H1 (cell line): ENCODE data around the gene SFN. TPM values are rescaled to one million over a fixed set of nuclear protein-coding genes. Genes with fewer than 3 reads are reported as not detected.

Experiments
- CTCF ChIA-PET: fragments of 300-600 bp; sonication (Branson Sonifier 250); formaldehyde crosslinking; loops from one replicate; lab custom pipeline; 2021; ENCODE audit not compliant: partially characterized antibody; lab: Charles Lee
- POLR2A ChIA-PET: fragments of 300-600 bp; sonication (Branson Sonifier 250); formaldehyde crosslinking; loops from one replicate; lab custom pipeline; 2021; ENCODE audit warnings: inconsistent platforms; ENCODE audit not compliant: partially characterized antibody; lab: Charles Lee
- DNase-seq, 2 experiments: peaks; one replicate each; pipeline versions ENCODE4 v3.0.0 to v3.0.0-alpha.2; 2010 to 2022; ENCODE audit warnings: low spot score in 2 of 2, low read depth in 1 of 2, mixed read lengths in 1 of 2
- FAIRE-seq: peaks from 2 replicates; lab custom pipeline; 2011; peaks lifted over from hg19 to GRCh38; lab: Jason Lieb, UNC
- H2AFZ ChIP-seq: 2 replicates; pipeline ENCODE4 v1.8.1; 2012; ENCODE audit warnings: low read length, inconsistent platforms
- H2AK5ac ChIP-seq: 2 replicates; pipeline ENCODE4 v1.6.1; 2013; ENCODE audit warnings: low read depth, low read length
- H2BK120ac ChIP-seq: replicated peaks from 2 replicates; pipeline ENCODE3; 2013; ENCODE audit warnings: low read depth, low read length, inconsistent platforms
- H2BK12ac ChIP-seq: 2 replicates; pipeline ENCODE4 v1.6.1; 2013; ENCODE audit warnings: low read depth, low read length
- H2BK15ac ChIP-seq: 2 replicates; pipeline ENCODE4 v1.6.1; 2013; ENCODE audit warnings: low read length
- H2BK20ac ChIP-seq: 2 replicates; pipeline ENCODE4 v1.6.1; 2013; ENCODE audit warnings: low read length
- H2BK5ac ChIP-seq: 2 replicates; pipeline ENCODE4 v1.6.1; 2013; ENCODE audit warnings: low read depth, low read length
- H3K14ac ChIP-seq: 2 replicates; pipeline ENCODE4 v1.6.1; 2013; ENCODE audit warnings: inconsistent platforms; ENCODE audit not compliant: insufficient read length
- H3K18ac ChIP-seq: 2 replicates; pipeline ENCODE4 v1.6.1; 2013; ENCODE audit warnings: low read length; ENCODE audit errors: extremely low read depth
- H3K23ac ChIP-seq: 2 replicates; pipeline ENCODE4 v1.6.1; 2013; ENCODE audit warnings: inconsistent platforms; ENCODE audit not compliant: insufficient read length
- H3K23me2 ChIP-seq: 2 replicates; pipeline ENCODE4 v1.6.1; 2013; ENCODE audit warnings: low read depth, low read length
- H3K27ac ChIP-seq: 2 replicates; pipeline ENCODE4 v1.6.1; 2011; ENCODE audit warnings: low read depth, low read length, inconsistent platforms
- H3K27me3 ChIP-seq, 4 experiments: replicated peaks in 1 of 4; 1 replicate in 1 of 4; 2 replicates in 3 of 4; pipeline versions ENCODE4 v1.6.1 to v1.8.1; 2011 to 2013; ENCODE audit warnings: low read length in 3 of 4, mild to moderate bottlenecking in 3 of 4, inconsistent platforms in 2 of 4, mixed read lengths in 2 of 4, moderate library complexity in 1 of 4; ENCODE audit not compliant: control insufficient read depth in 3 of 4, insufficient read depth in 3 of 4; ENCODE audit errors: extremely low read depth in 1 of 4
- H3K36me3 ChIP-seq, 4 experiments: 2 replicates each; pipeline versions ENCODE4 v1.6.1 to v1.8.1; 2011 to 2013; ENCODE audit warnings: mild to moderate bottlenecking in 4 of 4, low read length in 3 of 4, moderate library complexity in 2 of 4, control low read depth in 1 of 4, inconsistent platforms in 1 of 4; ENCODE audit not compliant: insufficient read depth in 4 of 4, control insufficient read depth in 2 of 4
- H3K4ac ChIP-seq: replicated peaks from 2 replicates; pipeline ENCODE3; 2013; ENCODE audit warnings: low read length, low read depth, mixed read lengths, inconsistent platforms; ENCODE audit not compliant: insufficient read length
- H3K4me1 ChIP-seq, 4 experiments: replicated peaks in 1 of 4; 1 replicate in 1 of 4; 2 replicates in 3 of 4; pipeline versions ENCODE4 v1.6.1 to v1.8.1; 2011 to 2013; ENCODE audit warnings: low read length in 3 of 4, inconsistent platforms in 2 of 4, mixed read lengths in 1 of 4; ENCODE audit not compliant: insufficient read depth in 4 of 4, control insufficient read depth in 3 of 4
- H3K4me2 ChIP-seq, 2 experiments: 2 replicates each; pipeline versions ENCODE4 v1.6.1 to v1.8.1; 2011 to 2013; ENCODE audit warnings: low read depth in 2 of 2, low read length in 2 of 2, control low read depth in 1 of 2, inconsistent platforms in 1 of 2, mild to moderate bottlenecking in 1 of 2; ENCODE audit not compliant: insufficient read depth in 1 of 2
- H3K4me3 ChIP-seq, 4 experiments: fragments of 200-600, 300-600 bp in 1 of 4; sonication (generic), shearing (Covaris generic), sonication (Bioruptor Twin) in 1 of 4; 2 replicates each; pipeline versions ENCODE4 v1.5.1 to v1.8.1; 2011 to 2016; ENCODE audit warnings: low read length in 4 of 4, low read depth in 3 of 4, control low read depth in 2 of 4, inconsistent platforms in 2 of 4, mild to moderate bottlenecking in 2 of 4, mixed read lengths in 1 of 4, moderate library complexity in 1 of 4; ENCODE audit not compliant: insufficient read depth in 2 of 4; ENCODE audit errors: extremely low read depth in 1 of 4
- H3K56ac ChIP-seq: replicated peaks from 2 replicates; pipeline ENCODE3; 2013; ENCODE audit warnings: low read depth, mild to moderate bottlenecking, mixed read lengths, low read length, inconsistent platforms; ENCODE audit not compliant: insufficient read length
- H3K79me1 ChIP-seq: 2 replicates; pipeline ENCODE4 v1.6.1; 2013; ENCODE audit warnings: low read depth, low read length, control low read depth
- H3K79me2 ChIP-seq, 2 experiments: 2 replicates each; pipeline versions ENCODE4 v1.6.1 to v1.8.1; 2012 to 2013; ENCODE audit warnings: low read length in 2 of 2, mild to moderate bottlenecking in 2 of 2, inconsistent platforms in 1 of 2; ENCODE audit not compliant: insufficient read depth in 2 of 2, control insufficient read depth in 1 of 2
- H3K9ac ChIP-seq, 4 experiments: replicated peaks in 1 of 4; 1 replicate in 1 of 4; 2 replicates in 3 of 4; pipeline versions ENCODE4 v1.6.1 to v1.8.1; 2011 to 2013; ENCODE audit warnings: low read depth in 3 of 4, low read length in 3 of 4, control low read depth in 2 of 4, mild to moderate bottlenecking in 2 of 4, moderate library complexity in 2 of 4, inconsistent platforms in 1 of 4; ENCODE audit errors: extremely low read depth in 1 of 4
- H3K9me3 ChIP-seq, 2 experiments: 2 replicates each; pipeline versions ENCODE4 v1.6.1 to v1.8.1; 2012 to 2013; ENCODE audit warnings: mild to moderate bottlenecking in 2 of 2, moderate library complexity in 2 of 2, control low read depth in 1 of 2, inconsistent platforms in 1 of 2, low read depth in 1 of 2, low read length in 1 of 2, mixed read lengths in 1 of 2; ENCODE audit not compliant: insufficient read depth in 2 of 2
- H4K20me1 ChIP-seq, 2 experiments: replicated peaks in 1 of 2; 2 replicates each; pipeline versions ENCODE3 to v1.8.1; 2011 to 2013; ENCODE audit warnings: inconsistent platforms in 2 of 2, low read length in 2 of 2, mild to moderate bottlenecking in 1 of 2; ENCODE audit not compliant: insufficient read depth in 2 of 2, control insufficient read depth in 1 of 2
- H4K5ac ChIP-seq: 2 replicates; pipeline ENCODE4 v1.6.1; 2013; ENCODE audit warnings: low read length, low read depth, mixed read lengths, inconsistent platforms; ENCODE audit not compliant: insufficient read length
- H4K8ac ChIP-seq: 2 replicates; pipeline ENCODE4 v1.8.0; 2013; ENCODE audit warnings: mild to moderate bottlenecking, moderate library complexity, low read length, inconsistent platforms; ENCODE audit not compliant: insufficient read depth; ENCODE audit errors: extremely low read depth
- H4K91ac ChIP-seq: replicated peaks from 2 replicates; pipeline ENCODE3; 2013; ENCODE audit warnings: low read length, mixed read lengths, inconsistent platforms; ENCODE audit not compliant: insufficient read length
- EZH2 ChIP-seq: fragments of 200-600 bp; sonication (generic); IDR thresholded peaks from 2 replicates; pipeline ENCODE4 v1.7.1; 2012; ENCODE audit warnings: low read depth, mild to moderate bottlenecking, moderate library complexity, low read length, inconsistent platforms; ENCODE audit not compliant: severe bottlenecking
- PHF8 ChIP-seq: fragments of 200-600 bp; sonication (generic); conservative IDR thresholded peaks from 2 replicates; pipeline ENCODE4 v1.7.1; 2012; ENCODE audit warnings: low read depth, mild to moderate bottlenecking, inconsistent platforms, low read length, moderate library complexity
- SIRT6 ChIP-seq: IDR thresholded peaks from one replicate; pipeline ENCODE4 v1.7.1; 2012; ENCODE audit warnings: low read length, inconsistent platforms
- TEAD4 ChIP-seq: IDR thresholded peaks from 2 replicates; pipeline ENCODE4 v1.6.1; 2012; ENCODE audit warnings: low read depth, low read length, inconsistent platforms, mixed read lengths
- WGBS, 2 experiments: shearing (Covaris generic) in 1 of 2; methylation state at CpG; one replicate each; pipeline versions ENCODE4 v1.1.6 to v1.1.7; 2013 to 2015; ENCODE audit warnings: low lambda C conversion rate in 2 of 2, mixed read lengths in 2 of 2, inconsistent platforms in 1 of 2, low coverage in 1 of 2, missing lambda C conversion rate in 1 of 2; ENCODE audit not compliant: insufficient replicate concordance in 2 of 2, insufficient coverage in 1 of 2, insufficient read length in 1 of 2; ENCODE audit errors: extremely low coverage in 1 of 2, missing lambda C conversion rate in 1 of 2; 5-methylcytosine and 5-hydroxymethylcytosine counted together
- polyA plus RNA-seq, 7 experiments: library from polyadenylated mRNA; depleted of rRNA in 3 of 7; stranded (reverse) in 5 of 7; unstranded in 2 of 7; fragments of >200 nt in 5 of 7; fragments of 200-250 nt in 2 of 7; gene quantifications; 1 replicate in 5 of 7; 2 replicates in 1 of 7; 4 replicates in 1 of 7; pipeline versions ENCODE4 v1.2.1 to v1.2.3, GENCODE V29; 2011 to 2013; ENCODE audit warnings: missing spikeins in 2 of 7, mixed read lengths in 2 of 7
- total RNA-seq: library from RNA; stranded (reverse); fragmentation: NEBNext Ultra II Directional; extraction: Animal tissue kit (Norgen Biotek cat#: 25700); gene quantifications from 2 replicates; pipeline ENCODE4 v1.2.1, GENCODE V29; 2021

Gene SFN
- total and polyA plus RNA-seq, 2 of the 8 experiments (the other 6 are each of a cell fraction or from before 2014, with no cell fraction given): 3.3 to 3.9 TPM

- Histone ChIP-seq H3K27me3 (no peaks in the 10 kb centered on the region), H3K23ac (no peak overlapping the region), H3K4me2 (no peak overlapping the region), H3K27ac (no peak overlapping the region), H2BK5ac (no peak overlapping the region), H2BK120ac (no peak overlapping the region), H3K4ac (no peak overlapping the region), H3K14ac (no peak overlapping the region), H3K23me2 (peaks cover 12% of the 10 kb centered on the region; the same call in 1 of the 2 replicates), H2AFZ (no peak overlapping the region), H4K8ac (no peak overlapping the region), H2BK20ac (no peak overlapping the region), H4K91ac (no peak overlapping the region), H3K79me1 (peaks cover 6% of the 10 kb centered on the region; the same call in 1 of the 2 replicates), H2AK5ac (no peak overlapping the region), H3K9ac (no peak overlapping the region), H3K4me1 (peaks cover 0 to 8% (median 4%) of the 10 kb centered on the region in 4 experiments; a peak in 3 of 7 replicates), H3K9me3 (no peaks in the 10 kb centered on the region), H3K18ac (no peak overlapping the region), H4K5ac (no peak overlapping the region), H3K4me3 (no peak overlapping the region), H2BK12ac (no peak overlapping the region), H3K56ac (no peak overlapping the region), H3K79me2 (peaks cover 4 to 13% of the 10 kb centered on the region in 2 experiments), H3K36me3 (peaks cover 8 to 32% (median 15%) of the 10 kb centered on the region in 4 experiments; a peak in 7 of 8 replicates), H2BK15ac (no peak overlapping the region), H4K20me1 (peaks cover 2 to 6% of the 10 kb centered on the region in 2 experiments)
- ChIA-PET CTCF (interaction anchor here (31.7 kb wide), 1 partner anchor 30 kb away, joined by 547 read pairs; the partner anchor contains the start of gene SFN), POLR2A (interaction anchor here (0.7 to 1.5 kb wide), 3 partner anchors 9 to 63 kb away, joined by 3 to 4 read pairs (median 3); partner anchors contain the start of gene NUDC)
- WGBS, 2 experiments: 98% methylated on average over 13 of the region's 13 CpGs; no CpG with 5 or more reads in 1 of the 2 experiments
- FAIRE-seq: no peak
- TF ChIP-seq PHF8 (no peak), EZH2 (no peak), TEAD4 (no peak), SIRT6 (no peak)
- DNase-seq: no peak
Measured at GRCh38 chr1:26894263-26894662, 31.3 kb downstream of the SFN start.
